Mucosa of rectum (tissue), 2 donors: ENCODE results near the gene ART3.

Experiments
- H3K27ac ChIP-seq, 2 donors: one replicate each; pipeline ENCODE4 v1.7.0; 2013; ENCODE audit warnings: inconsistent platforms in 2 of 2, low read depth in 2 of 2, low read length in 2 of 2
- H3K27me3 ChIP-seq, 2 donors: one replicate each; pipeline ENCODE4 v1.7.0; 2013; ENCODE audit warnings: low read length in 2 of 2; ENCODE audit not compliant: control insufficient read depth in 2 of 2, insufficient read depth in 2 of 2
- H3K36me3 ChIP-seq, 2 donors: one replicate each; pipeline ENCODE4 v1.7.0; 2013; ENCODE audit warnings: low read length in 2 of 2; ENCODE audit not compliant: control insufficient read depth in 2 of 2, insufficient read depth in 2 of 2
- H3K4me1 ChIP-seq, 2 donors: one replicate each; pipeline ENCODE4 v1.7.0; 2013; ENCODE audit warnings: low read length in 2 of 2, mild to moderate bottlenecking in 1 of 2; ENCODE audit not compliant: control insufficient read depth in 2 of 2, insufficient read depth in 2 of 2
- H3K4me3 ChIP-seq, 2 donors: one replicate each; pipeline ENCODE4 v1.7.0; 2013; ENCODE audit warnings: low read length in 2 of 2
- H3K9ac ChIP-seq, 2 donors: one replicate each; pipeline ENCODE4 v1.7.0; 2013; ENCODE audit warnings: low read length in 2 of 2, low read depth in 1 of 2, mild to moderate bottlenecking in 1 of 2
- H3K9me3 ChIP-seq, 2 donors: one replicate each; pipeline ENCODE4 v1.7.0; 2013; ENCODE audit warnings: low read length in 2 of 2; ENCODE audit not compliant: control insufficient read depth in 2 of 2
- donor health status: healthy.
- donor health status: Normal muscosa, but diverticular disease.

Gene ART3

DNA sequence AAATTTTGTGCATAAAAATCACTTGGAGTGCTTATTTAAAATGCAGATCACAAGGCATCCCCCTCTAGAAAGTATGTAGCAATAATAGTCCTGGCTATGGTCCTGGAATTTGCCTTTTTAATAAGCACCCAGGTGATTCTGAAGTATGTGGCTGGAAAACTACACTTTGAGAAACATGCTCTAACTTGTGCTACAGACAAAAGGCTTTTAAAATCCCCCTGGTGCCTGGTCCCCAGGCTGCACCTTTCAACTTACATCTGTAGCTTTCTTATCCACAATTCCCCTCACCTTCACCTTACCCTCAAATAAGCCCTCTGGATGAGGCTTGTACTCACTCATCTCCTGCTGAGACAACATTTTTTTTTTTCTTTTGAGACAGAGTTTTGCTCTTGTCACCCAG lies 21.1 kb downstream of the ART3 start:
- no peaks in the 10 kb centered on the region for H3K27me3 ChIP-seq
- no peak overlapping the region for H3K27ac ChIP-seq
- no peaks in the 10 kb centered on the region for H3K9me3 ChIP-seq
- H3K4me1 ChIP-seq, result no peaks in the 10 kb centered on the region
- no peak overlapping the region for H3K9ac ChIP-seq
- H3K4me3 ChIP-seq, result no peak overlapping the region
- no peaks in the 10 kb centered on the region for H3K36me3 ChIP-seq

GRCh38 chr4:76096076-76096475 lies 21.6 kb downstream of the ART3 start:
- H3K4me1 ChIP-seq, result no peaks in the 10 kb centered on the region
- no peak overlapping the region for H3K9ac ChIP-seq
- no peaks in the 10 kb centered on the region for H3K9me3 ChIP-seq
- H3K36me3 ChIP-seq, result no peaks in the 10 kb centered on the region
- H3K27me3 ChIP-seq, result no peaks in the 10 kb centered on the region
- no peak overlapping the region for H3K27ac ChIP-seq
- no peak overlapping the region for H3K4me3 ChIP-seq

- Histone ChIP-seq H3K9ac (no peak overlapping the region), H3K27ac (no peak overlapping the region), H3K36me3 (no peaks in the 10 kb centered on the region), H3K4me3 (no peak overlapping the region), H3K9me3 (no peaks in the 10 kb centered on the region), H3K27me3 (no peaks in the 10 kb centered on the region), H3K4me1 (no peaks in the 10 kb centered on the region)
Observed at GRCh38 chr4:76105652-76106051, 31.1 kb downstream of the ART3 start.

DNA sequence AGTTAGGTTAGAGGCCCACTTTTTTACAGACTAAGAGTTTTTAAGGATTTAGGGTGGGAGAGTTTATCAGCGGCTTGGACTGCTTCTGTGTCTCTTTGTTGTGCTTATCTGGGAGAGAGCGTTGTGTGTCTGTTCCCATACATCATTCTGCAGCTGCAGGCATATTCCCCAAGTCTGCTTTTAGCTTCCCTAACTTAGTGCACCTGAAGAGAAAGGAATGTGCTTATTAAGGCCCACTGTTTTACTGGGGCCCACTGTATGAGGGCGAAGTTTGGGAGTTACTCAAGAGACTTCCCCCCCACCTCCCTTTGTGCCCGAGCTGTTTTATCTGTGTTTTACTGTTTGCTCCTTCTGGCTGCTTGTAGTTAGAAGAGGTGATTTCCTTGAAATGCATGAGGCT lies 31.9 kb downstream of the ART3 start:
- H3K9me3 ChIP-seq, result no peaks in the 10 kb centered on the region
- H3K4me1 ChIP-seq, result no peaks in the 10 kb centered on the region
- H3K9ac ChIP-seq, result no peak overlapping the region
- no peak overlapping the region for H3K4me3 ChIP-seq
- H3K27me3 ChIP-seq, result no peaks in the 10 kb centered on the region
- no peak overlapping the region for H3K27ac ChIP-seq
- no peaks in the 10 kb centered on the region for H3K36me3 ChIP-seq

- H3K9me3 ChIP-seq, result no peaks in the 10 kb centered on the region
- peaks cover 9 to 11% of the 10 kb centered on the region in 2 donors for H3K36me3 ChIP-seq
- H3K27ac ChIP-seq, result no peak overlapping the region
- H3K9ac ChIP-seq, result no peak overlapping the region
- no peaks in the 10 kb centered on the region for H3K27me3 ChIP-seq
- no peaks in the 10 kb centered on the region for H3K4me1 ChIP-seq
- H3K4me3 ChIP-seq, result no peak overlapping the region
Observed at GRCh38 chr4:76108467-76109181, 34.1 kb downstream of the ART3 start.

DNA sequence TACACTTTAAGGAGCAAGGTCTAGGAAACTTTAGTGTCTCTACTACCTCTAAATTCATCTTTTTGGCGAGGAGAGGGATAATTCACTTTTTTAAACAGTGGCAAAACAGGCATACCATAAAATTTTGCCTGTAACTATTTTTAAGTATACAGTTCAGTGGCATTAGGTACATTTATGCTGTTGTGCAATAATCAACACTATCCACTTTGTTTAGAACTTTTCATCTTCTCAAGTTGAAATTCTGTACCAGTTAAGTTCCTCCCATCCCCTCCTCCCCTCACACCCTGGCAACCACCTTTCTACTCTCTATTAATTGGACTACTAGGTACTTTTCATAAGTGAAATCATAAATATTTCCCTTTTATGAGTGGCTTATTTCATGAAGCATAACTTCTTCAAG lies 42.3 kb downstream of the ART3 start:
- no peaks in the 10 kb centered on the region for H3K4me1 ChIP-seq
- no peak overlapping the region for H3K9ac ChIP-seq
- H3K36me3 ChIP-seq, result peaks cover 29 to 38% of the 10 kb centered on the region in 2 donors
- H3K9me3 ChIP-seq, result no peaks in the 10 kb centered on the region
- H3K4me3 ChIP-seq, result no peak overlapping the region
- H3K27ac ChIP-seq, result no peak overlapping the region
- H3K27me3 ChIP-seq, result no peaks in the 10 kb centered on the region

GRCh38 chr4:76117536-76117935 lies 43.0 kb downstream of the ART3 start:
- no peaks in the 10 kb centered on the region for H3K4me1 ChIP-seq
- H3K27ac ChIP-seq, result no peak overlapping the region
- no peaks in the 10 kb centered on the region for H3K27me3 ChIP-seq
- no peaks in the 10 kb centered on the region for H3K9me3 ChIP-seq
- no peak overlapping the region for H3K9ac ChIP-seq
- no peak overlapping the region for H3K4me3 ChIP-seq
- peaks cover 33 to 34% of the 10 kb centered on the region in 2 donors for H3K36me3 ChIP-seq

- H3K36me3 ChIP-seq, result peaks cover 26 to 39% of the 10 kb centered on the region in 2 donors
Observed at GRCh38 chr4:76120199-76120598, 45.7 kb downstream of the ART3 start.

DNA sequence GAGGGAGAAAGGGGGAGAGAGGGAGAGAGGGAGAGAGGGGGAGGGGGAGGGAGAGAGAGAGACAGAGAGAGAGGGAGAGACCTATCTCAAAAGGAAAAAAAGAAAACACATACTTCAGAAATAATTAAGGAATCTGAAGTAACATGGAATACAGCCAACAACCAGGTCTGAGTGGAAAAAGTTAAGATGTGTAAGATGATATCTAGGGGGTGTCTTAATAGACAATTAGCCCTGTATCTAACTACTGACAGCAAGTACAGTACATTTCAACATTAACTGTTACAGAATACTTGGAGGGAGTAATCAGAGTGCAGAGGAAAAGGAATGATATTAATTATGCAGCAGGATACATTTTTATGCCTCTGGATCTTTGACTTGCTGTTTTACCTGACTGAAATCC lies 51.3 kb downstream of the ART3 start:
- no peak overlapping the region for H3K4me3 ChIP-seq
- H3K27ac ChIP-seq, result no peak overlapping the region
- no peaks in the 10 kb centered on the region for H3K9me3 ChIP-seq
- peaks cover 13 to 32% of the 10 kb centered on the region in 2 donors for H3K36me3 ChIP-seq
- H3K9ac ChIP-seq, result no peak overlapping the region
- no peaks in the 10 kb centered on the region for H3K4me1 ChIP-seq
- no peaks in the 10 kb centered on the region for H3K27me3 ChIP-seq

More at GRCh38 chr4:76120199-76120598, 45.7 kb downstream of the ART3 start:
- H3K4me3 ChIP-seq, result no peak overlapping the region
- H3K9me3 ChIP-seq, result no peaks in the 10 kb centered on the region
- no peak overlapping the region for H3K27ac ChIP-seq
- no peaks in the 10 kb centered on the region for H3K4me1 ChIP-seq
- no peak overlapping the region for H3K9ac ChIP-seq
- H3K27me3 ChIP-seq, result no peaks in the 10 kb centered on the region

DNA sequence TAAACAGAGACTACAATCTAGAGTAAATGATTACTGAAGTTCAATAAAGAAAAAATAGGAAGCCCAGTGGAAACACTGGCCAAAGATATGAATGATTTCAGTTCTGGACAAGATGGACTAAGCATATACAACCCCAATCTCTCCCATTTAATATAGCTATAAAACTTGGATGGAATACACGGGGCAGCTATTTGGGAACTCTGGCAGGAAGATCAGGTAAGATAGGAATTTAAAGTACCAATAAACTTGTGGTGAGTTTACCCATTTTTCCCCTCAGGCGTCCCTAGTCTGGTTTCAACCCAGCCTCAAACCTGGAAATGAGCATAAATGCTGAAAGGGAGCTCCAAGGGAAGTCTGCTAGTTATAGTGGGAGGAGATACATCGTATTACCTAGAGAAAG lies 53.2 kb downstream of the ART3 start:
- Histone ChIP-seq H3K9ac (no peak overlapping the region), H3K4me3 (no peak overlapping the region), H3K4me1 (no peaks in the 10 kb centered on the region), H3K27ac (no peak overlapping the region), H3K27me3 (no peaks in the 10 kb centered on the region), H3K36me3 (peaks cover 13 to 27% of the 10 kb centered on the region in 2 donors), H3K9me3 (no peaks in the 10 kb centered on the region)
